ENCODE measurements around the gene PCCB. TPM values are rescaled to one million over a fixed set of nuclear protein-coding genes. Genes with fewer than 3 reads are reported as not detected.
A peak's percentile ranks its signal among the peaks of the same experiment; 100 is the strongest.

PCCB gene
- total and polyA plus RNA-seq, 2 of the 8 experiments (the other 6 are each of a cell fraction or from before 2014, with no cell fraction given), result 56.7 to 84.4 TPM

- no peak overlapping the region for H2AFZ ChIP-seq (ENCODE audit: low read length)
- no peaks in the 10 kb centered on the region for H3K4me1 ChIP-seq (replicated peaks in 1 of 4; ENCODE audit: control insufficient read depth in 3 of 4, insufficient read depth in 4 of 4, low read length in 3 of 4)
- H4K20me1 ChIP-seq (replicated peaks in 1 of 2; ENCODE audit: control insufficient read depth in 1 of 2, insufficient read depth in 2 of 2, low read length in 2 of 2), result no peaks in the 10 kb centered on the region
- no peak overlapping the region for H3K4me3 ChIP-seq (ENCODE audit: extremely low read depth in 1 of 4, insufficient read depth in 2 of 4, low read depth in 3 of 4, low read length in 4 of 4)
- ChIA-PET CTCF (ENCODE audit: partially characterized antibody) (no interaction called here), POLR2A (ENCODE audit: partially characterized antibody) (no interaction called here)
- H4K8ac ChIP-seq (ENCODE audit: extremely low read depth, insufficient read depth, low read length), result no peak overlapping the region
- peak in 1 of 2 experiments; percentile 17 for DNase-seq (ENCODE audit: low read depth in 1 of 2, low spot score in 2 of 2)
- no peak overlapping the region for H2BK12ac ChIP-seq (ENCODE audit: low read depth, low read length)
- no peaks in the 10 kb centered on the region for H3K9me3 ChIP-seq (ENCODE audit: insufficient read depth in 2 of 2, low read depth in 1 of 2, low read length in 1 of 2)
- H3K36me3 ChIP-seq (ENCODE audit: control insufficient read depth in 2 of 4, insufficient read depth in 4 of 4, low read length in 3 of 4), result peaks cover 5 to 40% (median 19%) of the 10 kb centered on the region in 4 experiments
- no peaks in the 10 kb centered on the region for H3K79me1 ChIP-seq (ENCODE audit: low read depth, low read length)
- H2AK5ac ChIP-seq (ENCODE audit: low read depth, low read length), result no peak overlapping the region
- no peak overlapping the region for H3K18ac ChIP-seq (ENCODE audit: extremely low read depth, low read length)
- no peak overlapping the region for H3K4me2 ChIP-seq (ENCODE audit: insufficient read depth in 1 of 2, low read depth in 2 of 2, low read length in 2 of 2)
- H3K23ac ChIP-seq (ENCODE audit: insufficient read length), result no peak overlapping the region
- no peak overlapping the region for H4K5ac ChIP-seq (ENCODE audit: insufficient read length, low read depth, low read length)
- H3K14ac ChIP-seq (ENCODE audit: insufficient read length), result no peak overlapping the region
- no peak overlapping the region for H2BK120ac ChIP-seq (replicated peaks; ENCODE audit: low read depth, low read length)
- no peak overlapping the region for H3K9ac ChIP-seq (replicated peaks in 1 of 4; ENCODE audit: extremely low read depth in 1 of 4, low read depth in 3 of 4, low read length in 3 of 4)
- WGBS, 2 experiments (ENCODE audit: extremely low coverage in 1 of 2, insufficient coverage in 1 of 2, insufficient read length in 1 of 2, insufficient replicate concordance in 2 of 2, low coverage in 1 of 2, low lambda C conversion rate in 2 of 2, missing lambda C conversion rate in 1 of 2), result 91% methylated on average over 7 of the region's 7 CpGs; no CpG with 5 or more reads in 1 of the 2 experiments
- no peak for FAIRE-seq
- no peaks in the 10 kb centered on the region for H3K23me2 ChIP-seq (ENCODE audit: low read depth, low read length)
- H4K91ac ChIP-seq (replicated peaks; ENCODE audit: insufficient read length, low read length), result no peak overlapping the region
- no peaks in the 10 kb centered on the region for H3K79me2 ChIP-seq (ENCODE audit: control insufficient read depth in 1 of 2, insufficient read depth in 2 of 2, low read length in 2 of 2)
- H3K4ac ChIP-seq (replicated peaks; ENCODE audit: insufficient read length, low read depth, low read length), result no peak overlapping the region
- no peak overlapping the region for H2BK15ac ChIP-seq (ENCODE audit: low read length)
- no peak overlapping the region for H2BK20ac ChIP-seq (ENCODE audit: low read length)
- H3K27me3 ChIP-seq (replicated peaks in 1 of 4; ENCODE audit: control insufficient read depth in 3 of 4, extremely low read depth in 1 of 4, insufficient read depth in 3 of 4, low read length in 3 of 4), result no peaks in the 10 kb centered on the region
- H2BK5ac ChIP-seq (ENCODE audit: low read depth, low read length), result no peak overlapping the region
- TF ChIP-seq SIX5 (IDR thresholded peaks at IDR 0.05; ENCODE audit: low read depth, low read length), result no peak
- TF ChIP-seq MAX (IDR thresholded peaks at IDR 0.05), result no peak
- no peak for TF ChIP-seq FOSL1 (IDR thresholded peaks at IDR 0.05; ENCODE audit: insufficient read depth, low read depth, low read length)
- TF ChIP-seq POLR2AphosphoS5 (IDR thresholded peaks at IDR 0.05; ENCODE audit: low read depth, low read length), result no peak
- TF ChIP-seq EZH2 (IDR thresholded peaks at IDR 0.05; ENCODE audit: low read depth, low read length, severe bottlenecking), result no peak
- TF ChIP-seq BACH1 (IDR thresholded peaks at IDR 0.05; ENCODE audit: low read length), result no peak
- TF ChIP-seq ATF2 (IDR thresholded peaks at IDR 0.05; ENCODE audit: low read length), result no peak
- no peak for TF ChIP-seq RBBP5 (IDR thresholded peaks at IDR 0.05; ENCODE audit: borderline replicate concordance, low read depth, low read length)
- TF ChIP-seq GTF2F1 (IDR thresholded peaks at IDR 0.05; ENCODE audit: borderline replicate concordance, low read depth, low read length), result no peak
- no peak for TF ChIP-seq JUND (IDR thresholded peaks at IDR 0.05; ENCODE audit: low read length)
- no peak overlapping the region for H3K56ac ChIP-seq (replicated peaks; ENCODE audit: insufficient read length, low read depth, low read length)
- H3K27ac ChIP-seq (ENCODE audit: low read depth, low read length), result no peak overlapping the region
Observed at GRCh38 chr3:136263251-136263650, 13.1 kb downstream of the PCCB start.
